MM.1S (cell line): ENCODE results near the gene LMAN1.

Experiments
- DNase-seq: peaks from one replicate; pipeline ENCODE4 v3.0.0-alpha.2; 2015
- H2AFZ ChIP-seq: fragments of 300-600 bp; sonication (generic); 2 replicates; pipeline ENCODE4 v1.6.0; 2016; ENCODE audit warnings: antibody characterized with exemption, low read length
- H3F3A ChIP-seq: fragments of 300-600 bp; sonication (generic); 2 replicates; pipeline ENCODE4 v1.6.1; 2016; ENCODE audit warnings: mild to moderate bottlenecking, antibody characterized with exemption, low read length, moderate library complexity, mixed read lengths; ENCODE audit not compliant: insufficient read depth
- H3K27ac ChIP-seq: fragments of 300-600 bp; sonication (generic); 2 replicates; pipeline ENCODE4 v1.5.1; 2016; ENCODE audit warnings: mild to moderate bottlenecking, low read length
- H3K27me3 ChIP-seq: fragments of 300-600 bp; sonication (generic); replicated peaks from 2 replicates; pipeline ENCODE4 v1.6.0; 2016; ENCODE audit warnings: low read length; ENCODE audit not compliant: insufficient read depth
- H3K36me3 ChIP-seq: fragments of 300-600 bp; sonication (generic); replicated peaks from 2 replicates; pipeline ENCODE4 v1.6.1; 2016; ENCODE audit warnings: mild to moderate bottlenecking, low read length, mixed read lengths; ENCODE audit not compliant: insufficient read depth
- H3K4me1 ChIP-seq: fragments of 300-600 bp; sonication (generic); 2 replicates; pipeline ENCODE4 v1.6.1; 2016; ENCODE audit warnings: low read length, mixed read lengths
- H3K4me2 ChIP-seq: fragments of 300-600 bp; sonication (generic); 2 replicates; pipeline ENCODE4 v1.6.0; 2016; ENCODE audit warnings: low read depth, low read length
- H3K4me3 ChIP-seq: fragments of 300-600 bp; sonication (generic); 2 replicates; pipeline ENCODE4 v1.5.1; 2016; ENCODE audit warnings: low read length, mixed read lengths
- H3K79me2 ChIP-seq: fragments of 300-600 bp; sonication (generic); 2 replicates; pipeline ENCODE4 v1.6.1; 2016; ENCODE audit warnings: mixed run types, low read length, mixed read lengths
- H3K9ac ChIP-seq: fragments of 300-600 bp; sonication (generic); 2 replicates; pipeline ENCODE4 v1.6.1; 2016; ENCODE audit warnings: low read length, mixed read lengths
- H3K9me2 ChIP-seq: fragments of 300-600 bp; sonication (generic); replicated peaks from 2 replicates; pipeline ENCODE4 v1.6.1; 2016; ENCODE audit warnings: mild to moderate bottlenecking, low read length, mixed read lengths; ENCODE audit not compliant: insufficient read depth
- H3K9me3 ChIP-seq: fragments of 300-600 bp; sonication (generic); replicated peaks from 2 replicates; pipeline ENCODE4 v1.6.1; 2016; ENCODE audit warnings: mild to moderate bottlenecking, low read length, mixed read lengths; ENCODE audit not compliant: insufficient read depth
- H4K20me1 ChIP-seq: fragments of 300-600 bp; sonication (generic); 2 replicates; pipeline ENCODE4 v1.6.1; 2016; ENCODE audit warnings: mild to moderate bottlenecking, low read length, moderate library complexity, mixed read lengths; ENCODE audit not compliant: insufficient read depth
- CTCF ChIP-seq: fragments of 300-600 bp; sonication (generic); IDR thresholded peaks from 2 replicates; pipeline ENCODE4 v1.5.1; 2016; ENCODE audit warnings: antibody characterized with exemption, low read length, mixed read lengths
- EZH2 ChIP-seq: fragments of 300-600 bp; sonication (generic); optimal IDR thresholded peaks from 2 replicates; pipeline ENCODE3; 2017; ENCODE audit warnings: low read depth, mild to moderate bottlenecking, antibody characterized with exemption, low read length, mixed read lengths
- EZH2phosphoT487 ChIP-seq: fragments of 300-600 bp; sonication (generic); IDR thresholded peaks from 2 replicates; pipeline ENCODE4 v1.6.1; 2018; ENCODE audit warnings: antibody characterized with exemption, low read length

Gene LMAN1

DNA sequence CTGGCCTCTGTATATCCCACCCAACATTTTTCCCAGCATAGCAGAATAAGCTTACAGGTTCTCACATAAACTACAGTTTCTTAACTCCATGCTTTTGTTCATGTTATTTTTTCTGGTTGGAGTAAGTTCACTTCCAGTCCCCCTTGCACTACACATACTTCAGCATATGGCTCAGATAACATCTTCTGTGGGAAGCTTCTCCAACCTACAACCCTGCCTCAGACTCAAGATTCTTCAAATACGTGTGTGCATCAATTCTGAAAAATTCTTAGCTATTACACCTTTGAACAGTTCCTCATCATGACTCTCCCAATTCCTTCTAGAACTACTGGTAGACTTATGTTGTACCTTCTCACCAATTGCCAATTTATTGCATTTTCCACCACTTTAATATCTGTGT lies 33.1 kb downstream of the LMAN1 start:
- Histone ChIP-seq H3K27ac (no peak overlapping the region), H3K9me2 (no peaks in the 10 kb centered on the region), H3K9ac (no peak overlapping the region), H3F3A (no peaks in the 10 kb centered on the region), H3K27me3 (no peaks in the 10 kb centered on the region), H3K36me3 (peaks cover 10% of the 10 kb centered on the region; the same call in 1 of the 2 replicates), H3K4me3 (no peak overlapping the region), H3K79me2 (no peaks in the 10 kb centered on the region), H3K9me3 (no peaks in the 10 kb centered on the region), H3K4me1 (no peaks in the 10 kb centered on the region), H4K20me1 (no peaks in the 10 kb centered on the region), H2AFZ (no peak overlapping the region), H3K4me2 (no peak overlapping the region)
- no peak for TF ChIP-seq EZH2
- no peak for TF ChIP-seq CTCF
- TF ChIP-seq EZH2phosphoT487 = no peak
- DNase-seq = no peak

- DNase-seq = no peak
- no peaks in the 10 kb centered on the region for H3K9me3 ChIP-seq
- H2AFZ ChIP-seq = no peak overlapping the region
- no peaks in the 10 kb centered on the region for H3K79me2 ChIP-seq
- no peak overlapping the region for H3K4me3 ChIP-seq
- no peak overlapping the region for H3K27ac ChIP-seq
- peaks cover 5% of the 10 kb centered on the region; the same call in 1 of the 2 replicates for H3K36me3 ChIP-seq
- H3K27me3 ChIP-seq = no peaks in the 10 kb centered on the region
- H3K4me1 ChIP-seq = no peaks in the 10 kb centered on the region
- H3K9ac ChIP-seq = no peak overlapping the region
- H3K9me2 ChIP-seq = no peaks in the 10 kb centered on the region
- no peak for TF ChIP-seq EZH2
- no peak for TF ChIP-seq EZH2phosphoT487
- TF ChIP-seq CTCF = no peak
- no peak overlapping the region for H3K4me2 ChIP-seq
- H4K20me1 ChIP-seq = no peaks in the 10 kb centered on the region
- H3F3A ChIP-seq = no peaks in the 10 kb centered on the region
These were observed 34.5 kb downstream of the LMAN1 start for GRCh38 chr18:59324623-59324971.

DNA sequence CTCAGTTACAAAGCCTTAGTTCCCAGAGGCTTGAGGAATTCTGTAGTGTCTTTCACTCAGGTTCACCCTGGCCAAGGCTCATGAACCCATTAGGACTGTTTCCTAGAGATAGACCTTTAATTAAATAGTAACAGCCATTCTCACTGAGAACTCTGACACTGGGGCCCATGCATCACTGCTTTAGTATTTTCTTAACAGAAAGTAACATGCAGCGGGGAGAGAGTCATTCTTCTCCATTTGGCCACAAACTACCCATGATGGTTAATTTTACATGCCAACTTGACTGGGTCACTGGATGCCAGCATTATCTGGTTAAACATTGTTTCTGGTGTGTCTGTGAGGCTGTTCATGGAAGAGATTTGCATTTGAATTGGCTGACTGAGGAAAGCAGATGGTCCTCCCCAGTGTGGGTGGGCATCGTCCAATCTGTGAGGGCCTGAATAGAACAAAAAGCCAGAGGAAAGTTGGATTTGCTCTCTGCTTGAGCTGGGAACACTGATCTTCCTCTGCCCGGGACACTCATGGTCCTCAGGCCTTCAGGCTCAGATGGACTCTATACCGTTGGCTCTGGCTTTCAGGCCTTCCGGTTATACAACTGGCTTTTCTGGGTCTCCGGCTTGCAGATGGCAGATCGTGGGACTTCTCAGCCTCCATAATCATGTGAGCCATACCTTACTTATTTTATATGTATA lies 35.0 kb downstream of the LMAN1 start:
- H3K27me3 ChIP-seq = no peaks in the 10 kb centered on the region
- no peaks in the 10 kb centered on the region for H3K9me2 ChIP-seq
- no peak overlapping the region for H2AFZ ChIP-seq
- no peaks in the 10 kb centered on the region for H3K4me1 ChIP-seq
- no peak overlapping the region for H3K4me3 ChIP-seq
- H3K36me3 ChIP-seq = peaks cover 3% of the 10 kb centered on the region; the same call in 1 of the 2 replicates
- no peaks in the 10 kb centered on the region for H3F3A ChIP-seq
- H3K9me3 ChIP-seq = no peaks in the 10 kb centered on the region
- H3K9ac ChIP-seq = no peak overlapping the region
- no peaks in the 10 kb centered on the region for H4K20me1 ChIP-seq
- no peak for TF ChIP-seq CTCF
- TF ChIP-seq EZH2 = no peak
- no peak for TF ChIP-seq EZH2phosphoT487
- no peak overlapping the region for H3K4me2 ChIP-seq
- H3K79me2 ChIP-seq = no peaks in the 10 kb centered on the region
- no peak for DNase-seq
- no peak overlapping the region for H3K27ac ChIP-seq
